PC-3 (cell line): Measurements from ENCODE around the gene COLEC11.

Experiments used
- CTCF ChIP-seq: fragments of 300-600 bp; sonication (generic); conservative IDR thresholded peaks from 2 replicates; pipeline ENCODE4 v1.5.1; 2017; ENCODE audit warnings: antibody characterized with exemption, low read depth, mild to moderate bottlenecking, low read length
- EZH2 ChIP-seq: fragments of 300-600 bp; sonication (generic); IDR thresholded peaks from one replicate; pipeline ENCODE4 v1.6.1; 2017; ENCODE audit warnings: antibody characterized with exemption, mild to moderate bottlenecking, low read length; ENCODE audit not compliant: unreplicated experiment

GRCh38 chr2:3664925-3665324 lies 70.0 kb downstream of the COLEC11 start:
- no peak for TF ChIP-seq CTCF
- no peak for TF ChIP-seq EZH2
